ENCODE measurements around the gene ARL6IP1.
"Not testable (repeated sequence)": the region's sequence is repeated elsewhere in the genome, so short reads cannot be mapped to it uniquely, and the experiment has no call there.

Gene ARL6IP1

GRCh38 chr16:18759598-18760520 is 41.5 kb downstream of the ARL6IP1 start:
- DNase-seq (ENCODE audit: low read depth); H3K4me3 ChIP-seq (ENCODE audit: low read length): not testable (repeated sequence)
- peak; percentile 48 for TF ChIP-seq CTCF (conservative IDR thresholded peaks at IDR 0.05; ENCODE audit: low read length)

DNA sequence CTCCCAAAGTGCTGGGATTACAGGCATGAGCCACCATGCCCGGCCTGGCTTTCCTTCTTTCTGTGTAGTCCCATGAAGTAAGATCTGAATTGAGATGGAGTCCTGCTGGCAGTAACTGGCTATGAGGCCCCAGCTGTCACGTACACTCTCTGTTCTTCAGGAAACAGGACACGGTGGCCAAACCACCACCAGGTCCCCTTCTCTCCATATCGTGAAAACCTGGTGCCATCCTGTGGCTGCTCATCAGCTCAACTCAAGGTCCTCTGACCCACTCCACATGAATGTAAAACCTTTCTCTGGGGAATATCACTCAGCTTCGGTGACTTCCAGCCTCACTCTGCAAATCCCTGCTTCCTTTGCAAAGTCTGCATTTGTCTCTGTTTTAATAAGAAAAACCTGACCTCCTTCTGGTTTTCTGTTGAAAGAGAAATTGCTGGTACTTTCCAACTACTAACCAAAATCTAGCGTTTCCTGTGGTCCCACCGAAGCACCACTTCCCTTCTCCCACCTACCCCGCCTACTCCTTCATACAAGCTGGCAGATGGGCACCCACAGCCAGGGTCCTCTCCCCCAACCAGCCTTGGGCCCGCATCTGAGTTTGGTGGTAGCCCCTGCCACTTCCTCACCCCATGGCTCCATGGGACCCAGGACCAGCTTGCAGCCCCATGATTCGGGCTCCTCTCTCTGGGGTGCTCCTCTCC is 43.2 kb downstream of the ARL6IP1 start:
- H3K4me3 ChIP-seq (ENCODE audit: low read length); DNase-seq (ENCODE audit: low read depth): not testable (repeated sequence)

DNA sequence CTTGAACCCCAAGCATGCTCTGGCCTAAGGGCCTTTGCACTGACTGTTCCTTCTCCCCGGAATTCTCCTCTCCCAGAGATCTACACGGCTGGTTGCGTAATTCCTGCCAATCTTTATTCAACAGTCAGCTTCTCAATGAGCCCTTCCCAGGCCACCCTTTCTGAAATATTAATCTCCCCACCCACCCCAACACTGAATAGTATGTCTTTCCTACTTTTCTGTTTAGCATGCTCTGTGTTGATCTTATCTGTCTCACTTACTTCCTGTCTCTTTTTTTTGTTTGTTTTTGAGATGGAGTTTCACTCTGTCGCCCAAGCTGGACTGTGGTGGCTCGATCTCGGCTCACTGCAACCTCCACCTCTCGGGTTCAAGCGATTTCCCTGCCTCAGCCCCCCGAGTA is 44.7 kb downstream of the ARL6IP1 start:
- not testable (repeated sequence) for H3K4me3 ChIP-seq (ENCODE audit: low read length); DNase-seq (ENCODE audit: low read depth)

DNA sequence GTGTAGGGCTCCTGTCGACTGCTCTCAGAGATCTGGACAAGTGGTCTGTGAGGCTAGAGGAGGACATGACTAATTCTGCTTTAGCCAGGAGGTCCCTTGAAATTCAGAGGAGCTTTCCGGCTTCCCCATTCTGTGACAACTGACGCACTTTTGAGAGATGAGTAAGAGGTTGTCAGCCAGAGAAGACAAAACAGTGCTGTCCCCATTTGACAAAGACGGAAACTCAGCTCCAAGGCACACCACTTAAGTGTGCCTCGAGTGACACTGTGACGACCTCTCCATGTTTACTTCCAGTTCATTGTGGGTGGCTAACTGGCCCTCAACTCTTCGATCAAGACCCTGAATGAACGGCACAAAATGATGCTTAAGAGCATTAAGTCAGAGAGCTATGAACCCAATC is 58.5 kb downstream of the ARL6IP1 start:
- not testable (repeated sequence) for H3K4me3 ChIP-seq (ENCODE audit: low read length); DNase-seq (ENCODE audit: low read depth)
